CD4-positive, alpha-beta T cell (primary cell): Measurements from ENCODE around the gene RAB2B. TPM values are rescaled to one million over a fixed set of nuclear protein-coding genes. Genes with fewer than 3 reads are reported as not detected.

Source experiments
- ATAC-seq: fragments of 200-7000 bp; cut with Tn5 transposase; one replicate; pipeline ENCODE4 v1.10.0; 2022; ENCODE audit warnings: mild to moderate bottlenecking; ENCODE audit not compliant: poor library complexity
- CTCF ChIA-PET: fragments of 350-600 bp; sonication (Branson Sonifier 250); formaldehyde crosslinking; loops from one replicate; lab custom pipeline; 2021; ENCODE audit warnings: antibody characterized with exemption, inconsistent platforms; lab: Charles Lee
- POLR2A ChIA-PET: fragments of 350-600 bp; sonication (Branson Sonifier 250); formaldehyde crosslinking; loops from one replicate; lab custom pipeline; 2021; ENCODE audit warnings: antibody characterized with exemption, inconsistent platforms; lab: Charles Lee
- DNase-seq, 14 experiments: peaks; one replicate each; pipeline ENCODE4 v3.0.0-alpha.2; 2013 to 2020; ENCODE audit warnings: mixed read lengths in 2 of 14
- H3K27ac ChIP-seq, 2 donors: one replicate each; pipeline versions ENCODE4 v1.5.1 to v1.7.0; 2013; ENCODE audit warnings: low read length in 2 of 2, low read depth in 1 of 2, mild to moderate bottlenecking in 1 of 2
- H3K27me3 ChIP-seq, 2 experiments: 1 replicate in 1 of 2; 2 replicates in 1 of 2; pipeline versions ENCODE4 v1.6.1 to v1.7.0; 2013; ENCODE audit warnings: low read length in 2 of 2, control low read depth in 1 of 2, mild to moderate bottlenecking in 1 of 2, moderate library complexity in 1 of 2; ENCODE audit not compliant: insufficient read depth in 2 of 2, control insufficient read depth in 1 of 2
- H3K36me3 ChIP-seq: one replicate; pipeline ENCODE4 v1.6.1; 2013; ENCODE audit warnings: low read length, control low read depth; ENCODE audit not compliant: insufficient read depth
- H3K4me1 ChIP-seq: one replicate; pipeline ENCODE4 v1.6.1; 2013; ENCODE audit warnings: low read length, control low read depth; ENCODE audit not compliant: insufficient read depth
- H3K4me3 ChIP-seq: one replicate; pipeline ENCODE4 v1.5.1; 2013; ENCODE audit warnings: mild to moderate bottlenecking, low read length, moderate library complexity
- H3K9me3 ChIP-seq, 2 experiments: 1 replicate in 1 of 2; 2 replicates in 1 of 2; pipeline versions ENCODE4 v1.6.1 to v1.7.0; 2013; ENCODE audit warnings: low read length in 2 of 2, mild to moderate bottlenecking in 2 of 2, control low read depth in 1 of 2, moderate library complexity in 1 of 2; ENCODE audit not compliant: control insufficient read depth in 1 of 2, insufficient read depth in 1 of 2
- H3K27ac Mint-ChIP-seq: one replicate; pipeline ENCODE4 v1.8.0; 2020; ENCODE audit warnings: mixed read lengths
- H3K27me3 Mint-ChIP-seq: one replicate; pipeline ENCODE4 v1.8.0; 2021; ENCODE audit warnings: mixed read lengths
- H3K36me3 Mint-ChIP-seq: one replicate; pipeline ENCODE4 v1.8.0; 2021; ENCODE audit warnings: low read depth, mixed read lengths
- H3K4me1 Mint-ChIP-seq: one replicate; pipeline ENCODE4 v1.8.0; 2021; ENCODE audit warnings: low read depth, mixed read lengths
- H3K4me3 Mint-ChIP-seq: one replicate; pipeline ENCODE4 v1.8.0; 2020; ENCODE audit warnings: mild to moderate bottlenecking, mixed read lengths
- H3K9me3 Mint-ChIP-seq: one replicate; pipeline ENCODE4 v1.8.0; 2020; ENCODE audit warnings: mixed read lengths
- intact Hi-C, 2 experiments: fragments of 100-400 bp; cut with DNase I in 1 of 2; cut with micrococcal nuclease in 1 of 2; formaldehyde crosslinking; loops; one replicate each; pipeline versions ENCODE4 v1.15.1 to v1.9.0; 2023 to 2025; cut with DNase I, micrococcal nuclease
- total RNA-seq, 174 experiments: library from RNA in 2 of 174; stranded (reverse) in 2 of 174; gene quantifications; one replicate each; pipeline ENCODE4 v1.2.3 and lab custom pipeline; 2021 to 2026
- TF ChIP-seq, protein P1 (sequence below): fragments of 200-600 bp; IDR thresholded peaks from one replicate; pipeline ENCODE4 v1.8.0; 2022; ENCODE audit warnings: antibody characterized with exemption, mild to moderate bottlenecking

RAB2B gene
- total RNA-seq, 2 experiments from 2014 or later = 21.1 to 23.9 TPM

DNA sequence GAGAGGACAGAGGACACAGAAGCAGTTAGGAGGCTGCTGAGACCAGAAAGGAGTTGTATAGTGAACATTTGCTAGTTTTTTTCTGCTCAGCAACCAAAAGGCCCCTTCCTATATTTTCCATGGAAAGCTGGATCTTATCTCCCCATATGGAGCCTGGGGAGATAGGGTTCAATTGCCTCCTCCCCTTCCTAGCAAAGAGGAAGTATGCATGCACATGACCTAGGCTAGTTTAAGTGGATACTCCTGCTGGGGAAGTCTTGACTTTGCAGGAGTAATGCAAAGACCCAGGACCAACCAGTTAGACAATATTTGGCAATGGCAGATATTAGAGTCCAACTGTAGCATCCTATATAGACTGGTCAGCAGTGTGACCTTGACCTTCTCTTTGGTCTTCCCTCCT, 35.9 kb downstream of the RAB2B start:
- Histone ChIP-seq H3K9me3 (no peaks in the 10 kb centered on the region), H3K36me3 (no peaks in the 10 kb centered on the region), H3K4me1 (peaks cover 16% of the 10 kb centered on the region), H3K27me3 (no peaks in the 10 kb centered on the region), H3K4me3 (no peak overlapping the region), H3K27ac (no peak overlapping the region)
- intact Hi-C loops = no loop called here
- H3K4me3 Mint-ChIP-seq = no peak overlapping the region
- CTCF ChIA-PET = no interaction called here
- POLR2A ChIA-PET = no interaction called here
- peaks cover 62% of the 10 kb centered on the region for H3K4me1 Mint-ChIP-seq
- no peaks in the 10 kb centered on the region for H3K27me3 Mint-ChIP-seq
- H3K36me3 Mint-ChIP-seq = peaks cover 14% of the 10 kb centered on the region
- DNase-seq = no peak
- H3K9me3 Mint-ChIP-seq = no peaks in the 10 kb centered on the region
- peak overlapping the region; percentile 31 for H3K27ac Mint-ChIP-seq
- TF ChIP-seq, protein P1, sequence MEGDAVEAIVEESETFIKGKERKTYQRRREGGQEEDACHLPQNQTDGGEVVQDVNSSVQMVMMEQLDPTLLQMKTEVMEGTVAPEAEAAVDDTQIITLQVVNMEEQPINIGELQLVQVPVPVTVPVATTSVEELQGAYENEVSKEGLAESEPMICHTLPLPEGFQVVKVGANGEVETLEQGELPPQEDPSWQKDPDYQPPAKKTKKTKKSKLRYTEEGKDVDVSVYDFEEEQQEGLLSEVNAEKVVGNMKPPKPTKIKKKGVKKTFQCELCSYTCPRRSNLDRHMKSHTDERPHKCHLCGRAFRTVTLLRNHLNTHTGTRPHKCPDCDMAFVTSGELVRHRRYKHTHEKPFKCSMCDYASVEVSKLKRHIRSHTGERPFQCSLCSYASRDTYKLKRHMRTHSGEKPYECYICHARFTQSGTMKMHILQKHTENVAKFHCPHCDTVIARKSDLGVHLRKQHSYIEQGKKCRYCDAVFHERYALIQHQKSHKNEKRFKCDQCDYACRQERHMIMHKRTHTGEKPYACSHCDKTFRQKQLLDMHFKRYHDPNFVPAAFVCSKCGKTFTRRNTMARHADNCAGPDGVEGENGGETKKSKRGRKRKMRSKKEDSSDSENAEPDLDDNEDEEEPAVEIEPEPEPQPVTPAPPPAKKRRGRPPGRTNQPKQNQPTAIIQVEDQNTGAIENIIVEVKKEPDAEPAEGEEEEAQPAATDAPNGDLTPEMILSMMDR = no peak
- ATAC-seq = no peak

DNA sequence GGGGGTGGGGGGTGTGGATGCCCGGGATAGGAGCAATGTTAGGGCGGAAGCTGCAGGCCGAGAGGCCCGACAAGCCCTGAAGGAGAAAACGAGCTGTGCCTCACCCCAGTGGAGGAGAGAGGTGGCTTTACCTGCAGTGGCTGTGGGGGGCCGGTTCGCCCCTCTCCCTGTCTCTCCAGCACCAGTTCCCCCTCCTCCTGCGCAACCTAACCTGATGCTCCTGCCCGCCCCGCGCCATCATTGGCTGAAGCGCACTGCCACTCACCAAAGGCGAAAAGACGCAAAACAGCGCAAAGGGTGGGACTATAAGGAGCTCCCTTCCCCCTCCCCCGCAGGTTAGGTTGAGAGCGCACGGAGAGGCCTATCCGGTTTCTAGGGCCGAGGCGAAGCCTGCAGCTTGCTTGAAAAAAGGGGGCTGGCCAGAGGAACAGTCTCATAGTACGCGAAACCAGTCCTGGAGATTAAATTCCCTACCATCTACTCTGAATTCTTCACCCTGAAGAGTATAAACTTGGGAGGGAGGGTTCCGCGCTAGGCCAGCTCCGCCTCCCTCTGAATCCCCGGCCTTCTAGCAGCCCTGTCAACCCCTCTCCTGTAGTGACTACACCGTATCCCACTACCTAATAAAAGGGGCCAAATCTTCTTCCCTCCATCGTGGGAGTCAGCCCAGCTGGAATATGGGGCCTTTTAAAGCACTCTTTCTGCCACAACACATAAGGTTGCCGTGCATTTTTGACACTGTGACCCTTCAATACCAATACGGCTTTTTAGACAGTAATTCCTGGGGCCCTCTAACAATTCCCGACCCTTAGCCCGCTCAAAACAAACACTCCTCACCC, 39.5 kb downstream of the RAB2B start:
- H3K36me3 Mint-ChIP-seq = peaks cover 26% of the 10 kb centered on the region
- TF ChIP-seq, protein P1 = no peak
- Histone ChIP-seq H3K36me3 (peaks cover 6% of the 10 kb centered on the region), H3K27ac (peak overlapping the region; percentile 78 to 81), H3K9me3 (no peaks in the 10 kb centered on the region), H3K4me1 (peaks cover 14% of the 10 kb centered on the region), H3K4me3 (peak overlapping the region; percentile 84), H3K27me3 (no peaks in the 10 kb centered on the region)
- H3K27me3 Mint-ChIP-seq = no peaks in the 10 kb centered on the region
- intact Hi-C loops = loop anchor here (1.0 to 2.0 kb wide), 5 partner anchors 18 to 120 kb away; partner anchors contain the start of genes TOX4 (in 2 of the 2), CHD8 (in 1 of the 2) and RAB2B (in 1 of the 2)
- peaks cover 81% of the 10 kb centered on the region for H3K4me1 Mint-ChIP-seq
- peak; percentile 97 to 100 (median 99) for DNase-seq
- peak; percentile 98 for ATAC-seq
- ChIA-PET CTCF (interaction anchor here (0.6 to 1.8 kb wide), 6 partner anchors 11 to 345 kb away, joined by 3 to 39 read pairs (median 4); partner anchors contain the start of gene CHD8), POLR2A (interaction anchor here (0.6 to 4.4 kb wide), 21 partner anchors 9 to 1883 kb away, joined by 3 to 247 read pairs (median 4); partner anchors contain the start of genes CHD8, METTL3, PABPN1 and PPP1R3E)
- H3K4me3 Mint-ChIP-seq = peak overlapping the region; percentile 98
- H3K9me3 Mint-ChIP-seq = no peaks in the 10 kb centered on the region
- peak overlapping the region; percentile 96 for H3K27ac Mint-ChIP-seq

DNA sequence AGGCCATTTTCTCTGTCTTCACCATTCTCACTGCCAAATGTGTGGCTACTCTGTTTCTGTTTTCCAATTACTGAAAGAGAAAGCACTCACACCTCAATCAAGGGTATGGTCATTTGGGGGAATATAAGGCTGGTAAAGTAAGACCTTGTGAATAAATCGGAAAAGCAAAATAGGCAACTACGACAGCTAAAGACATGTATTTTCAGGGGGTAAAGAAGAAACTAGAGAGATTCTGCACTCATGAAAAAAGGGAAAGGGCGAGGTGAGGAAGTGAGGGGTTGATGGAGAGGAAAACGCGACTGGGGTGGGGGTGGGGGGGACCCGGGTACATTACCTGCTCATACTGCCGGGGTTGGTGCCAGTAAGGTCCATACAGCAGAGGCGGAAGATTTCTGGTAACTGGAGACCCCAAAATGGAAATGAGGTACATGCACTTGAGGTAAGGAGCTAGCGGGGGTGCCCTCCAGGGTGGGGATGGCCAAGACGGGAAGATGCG, 40.1 kb downstream of the RAB2B start:
- Mint-ChIP-seq H3K27ac (peak overlapping the region; percentile 96), H3K27me3 (no peaks in the 10 kb centered on the region), H3K4me3 (peak overlapping the region; percentile 98), H3K9me3 (no peaks in the 10 kb centered on the region), H3K4me1 (peaks cover 83% of the 10 kb centered on the region), H3K36me3 (peaks cover 27% of the 10 kb centered on the region)
- Histone ChIP-seq H3K36me3 (peaks cover 10% of the 10 kb centered on the region), H3K27me3 (no peaks in the 10 kb centered on the region), H3K27ac (peak overlapping the region; percentile 78 to 81), H3K4me3 (peak overlapping the region; percentile 84), H3K4me1 (peaks cover 14% of the 10 kb centered on the region), H3K9me3 (no peaks in the 10 kb centered on the region)
- TF ChIP-seq, protein P1 = no peak
- CTCF ChIA-PET = interaction anchor here (0.8 to 1.8 kb wide), 4 partner anchors 10 to 40 kb away, joined by 3 to 39 read pairs (median 4); partner anchors contain the start of gene CHD8
- ATAC-seq (peak; percentile 14), DNase-seq (no peak)
- intact Hi-C loops = loop anchor here (1.0 to 2.0 kb wide), 5 partner anchors 19 to 121 kb away; partner anchors contain the start of genes TOX4 (in 2 of the 2), CHD8 (in 1 of the 2) and RAB2B (in 1 of the 2)
- POLR2A ChIA-PET = interaction anchor here (0.6 to 4.4 kb wide), 17 partner anchors 10 to 1866 kb away, joined by 3 to 247 read pairs (median 5); partner anchors contain the start of genes CHD8, METTL3, PPP1R3E and RAB2B
